ENCODE data around the gene ZC3H12A.

GRCh38 chr1:37442644-37443043, 31.7 kb upstream of the ZC3H12A start:
- TF ChIP-seq GLIS3 (CRISPR knock-in tag; IDR thresholded peaks at IDR 0.05): no peak
- no peak for TF ChIP-seq ZFP30 (CRISPR knock-in tag; IDR thresholded peaks at IDR 0.05)
- no peak for TF ChIP-seq SNAI2 (CRISPR knock-in tag; IDR thresholded peaks at IDR 0.05)
- no peak for TF ChIP-seq PPARA (CRISPR knock-in tag; IDR thresholded peaks at IDR 0.05; ENCODE audit: borderline replicate concordance)
- TF ChIP-seq RARB (CRISPR knock-in tag; IDR thresholded peaks at IDR 0.05): no peak
- TF ChIP-seq CREB5 (CRISPR knock-in tag; IDR thresholded peaks at IDR 0.05; ENCODE audit: low read depth): no peak
- no peak for TF ChIP-seq ZFP3 (CRISPR knock-in tag; IDR thresholded peaks at IDR 0.05)
- no peak for TF ChIP-seq ARNTL (CRISPR knock-in tag; IDR thresholded peaks at IDR 0.05; ENCODE audit: borderline replicate concordance, low read depth)
- TF ChIP-seq ESRRG (CRISPR knock-in tag; IDR thresholded peaks at IDR 0.05): no peak
- TF ChIP-seq OSR1 (CRISPR knock-in tag; IDR thresholded peaks at IDR 0.05): no peak
- TF ChIP-seq PATZ1 (CRISPR knock-in tag; IDR thresholded peaks at IDR 0.05; ENCODE audit: borderline replicate concordance): no peak
- TF ChIP-seq BACH2 (CRISPR knock-in tag; IDR thresholded peaks at IDR 0.05; ENCODE audit: borderline replicate concordance): no peak
